ENCODE measurements around the gene SPARC. TPM values are rescaled to one million over a fixed set of nuclear protein-coding genes. Genes with fewer than 3 reads are reported as not detected.

SPARC gene
- total and polyA plus RNA-seq, 2 donors (not counting 1 experiment from before 2014, with no cell fraction given), result 0.45 TPM; not detected in 1

GRCh38 chr5:151656311-151656710, 30.4 kb downstream of the SPARC start:
- Histone ChIP-seq H3K79me2 (ENCODE audit: control insufficient read depth, insufficient read depth, low read length) (no peaks in the 10 kb centered on the region), H3K9ac (ENCODE audit: low read length) (no peak overlapping the region), H3K27me3 (replicated peaks in 1 of 4; ENCODE audit: control extremely low read depth in 1 of 4, control insufficient read depth in 3 of 4, insufficient read depth in 4 of 4, low read length in 3 of 4) (peaks cover 0 to 4% (median 0%) of the 10 kb centered on the region in 4 experiments), H3K4me1 (ENCODE audit: control insufficient read depth in 2 of 2, insufficient read depth in 2 of 2, low read length in 2 of 2) (peaks cover 0 to 3% of the 10 kb centered on the region in 2 donors), H3K36me3 (replicated peaks in 1 of 2; ENCODE audit: control extremely low read depth in 1 of 2, control insufficient read depth in 1 of 2, extremely low read depth in 1 of 2, insufficient read depth in 2 of 2, low read length in 1 of 2) (no peaks in the 10 kb centered on the region), H3K27ac (ENCODE audit: low read length in 2 of 2) (no peak overlapping the region), H3K9me3 (ENCODE audit: control extremely low read depth in 1 of 3, control insufficient read depth in 2 of 3, insufficient read depth in 1 of 3, low read length in 2 of 3) (no peaks in the 10 kb centered on the region), H3K4me2 (replicated peaks; ENCODE audit: low read depth, low read length, poor library complexity, severe bottlenecking) (no peak overlapping the region), H4K20me1 (ENCODE audit: control insufficient read depth, insufficient read depth, low read length, poor library complexity, severe bottlenecking) (no peaks in the 10 kb centered on the region), H3K4me3 (ENCODE audit: control extremely low read depth in 1 of 5, extremely low read depth in 1 of 5, insufficient read depth in 1 of 5, low read depth in 2 of 5, low read length in 4 of 5) (no peak overlapping the region), H2AFZ (ENCODE audit: insufficient read depth, low read depth, low read length, poor library complexity, severe bottlenecking) (no peak overlapping the region)
- intact Hi-C loops (cut with micrococcal nuclease), result no loop called here
- no peaks in the 10 kb centered on the region for H3K9me3 Mint-ChIP-seq (ENCODE audit: insufficient read depth)
- no CpG with 5 or more reads among the region's 4 CpGs for WGBS (ENCODE audit: insufficient coverage)
- TF ChIP-seq, protein P1, sequence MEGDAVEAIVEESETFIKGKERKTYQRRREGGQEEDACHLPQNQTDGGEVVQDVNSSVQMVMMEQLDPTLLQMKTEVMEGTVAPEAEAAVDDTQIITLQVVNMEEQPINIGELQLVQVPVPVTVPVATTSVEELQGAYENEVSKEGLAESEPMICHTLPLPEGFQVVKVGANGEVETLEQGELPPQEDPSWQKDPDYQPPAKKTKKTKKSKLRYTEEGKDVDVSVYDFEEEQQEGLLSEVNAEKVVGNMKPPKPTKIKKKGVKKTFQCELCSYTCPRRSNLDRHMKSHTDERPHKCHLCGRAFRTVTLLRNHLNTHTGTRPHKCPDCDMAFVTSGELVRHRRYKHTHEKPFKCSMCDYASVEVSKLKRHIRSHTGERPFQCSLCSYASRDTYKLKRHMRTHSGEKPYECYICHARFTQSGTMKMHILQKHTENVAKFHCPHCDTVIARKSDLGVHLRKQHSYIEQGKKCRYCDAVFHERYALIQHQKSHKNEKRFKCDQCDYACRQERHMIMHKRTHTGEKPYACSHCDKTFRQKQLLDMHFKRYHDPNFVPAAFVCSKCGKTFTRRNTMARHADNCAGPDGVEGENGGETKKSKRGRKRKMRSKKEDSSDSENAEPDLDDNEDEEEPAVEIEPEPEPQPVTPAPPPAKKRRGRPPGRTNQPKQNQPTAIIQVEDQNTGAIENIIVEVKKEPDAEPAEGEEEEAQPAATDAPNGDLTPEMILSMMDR (IDR thresholded peaks at IDR 0.05), result no peak
- TF ChIP-seq EZH2 (IDR thresholded peaks at IDR 0.05; ENCODE audit: borderline replicate concordance, insufficient read depth, low read depth, low read length, poor library complexity, severe bottlenecking), result no peak
- H3K4me3 Mint-ChIP-seq, result no peak overlapping the region
- ChIA-PET CTCF (interaction anchor here (0.7 to 6.1 kb wide), 3 partner anchors 10 to 292 kb away, joined by 4 to 156 read pairs (median 4); no protein-coding TSS in a partner anchor), POLR2A (no interaction called here)
- H3K4me1 Mint-ChIP-seq, result peaks cover 1% of the 10 kb centered on the region
- H3K27ac Mint-ChIP-seq, result no peak overlapping the region
- DNase-seq (no peak), ATAC-seq (ENCODE audit: low read depth) (no peak)
- H3K27me3 Mint-ChIP-seq, result peaks cover 4% of the 10 kb centered on the region

DNA sequence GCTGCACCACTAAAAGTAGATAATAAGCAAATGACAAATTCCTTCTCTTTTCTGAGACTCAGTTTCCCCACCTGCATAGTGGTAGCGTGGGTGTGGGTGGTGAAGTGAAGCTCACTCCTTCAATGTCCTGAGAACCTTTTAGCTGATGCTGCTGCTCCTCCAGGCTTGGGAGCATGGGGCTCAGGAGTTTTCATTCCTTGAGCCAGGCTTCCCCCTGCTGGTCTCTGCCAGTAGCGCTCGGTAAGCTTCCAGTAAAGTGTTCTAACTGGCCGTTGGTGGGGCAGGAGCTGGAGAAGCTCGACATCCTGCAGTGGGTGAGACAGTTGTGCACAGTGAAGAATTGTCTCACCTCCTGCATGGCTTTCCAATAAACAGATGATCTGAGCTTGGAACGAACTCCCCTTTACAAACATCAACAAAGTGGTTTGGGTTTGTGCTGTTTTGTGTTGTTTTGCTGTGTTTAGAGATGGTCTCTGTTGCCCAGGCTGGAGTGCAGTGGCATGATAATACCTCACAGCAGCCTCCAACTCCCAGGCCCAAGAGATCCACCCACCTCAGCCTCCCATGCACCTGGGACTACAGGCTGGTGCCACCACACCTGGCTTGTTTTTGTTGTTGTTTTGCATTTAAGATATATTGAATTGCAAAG, 34.6 kb downstream of the SPARC start:
- Histone ChIP-seq H3K4me1 (ENCODE audit: control insufficient read depth in 2 of 2, insufficient read depth in 2 of 2, low read length in 2 of 2) (no peaks in the 10 kb centered on the region), H3K4me3 (ENCODE audit: control extremely low read depth in 1 of 5, extremely low read depth in 1 of 5, insufficient read depth in 1 of 5, low read depth in 2 of 5, low read length in 4 of 5) (no peak overlapping the region), H3K79me2 (ENCODE audit: control insufficient read depth, insufficient read depth, low read length) (no peaks in the 10 kb centered on the region), H3K9me3 (ENCODE audit: control extremely low read depth in 1 of 3, control insufficient read depth in 2 of 3, insufficient read depth in 1 of 3, low read length in 2 of 3) (no peaks in the 10 kb centered on the region), H3K36me3 (replicated peaks in 1 of 2; ENCODE audit: control extremely low read depth in 1 of 2, control insufficient read depth in 1 of 2, extremely low read depth in 1 of 2, insufficient read depth in 2 of 2, low read length in 1 of 2) (no peaks in the 10 kb centered on the region), H3K9ac (ENCODE audit: low read length) (no peak overlapping the region), H4K20me1 (ENCODE audit: control insufficient read depth, insufficient read depth, low read length, poor library complexity, severe bottlenecking) (no peaks in the 10 kb centered on the region), H2AFZ (ENCODE audit: insufficient read depth, low read depth, low read length, poor library complexity, severe bottlenecking) (no peak overlapping the region), H3K4me2 (replicated peaks; ENCODE audit: low read depth, low read length, poor library complexity, severe bottlenecking) (no peak overlapping the region), H3K27ac (ENCODE audit: low read length in 2 of 2) (no peak overlapping the region), H3K27me3 (replicated peaks in 1 of 4; ENCODE audit: control extremely low read depth in 1 of 4, control insufficient read depth in 3 of 4, insufficient read depth in 4 of 4, low read length in 3 of 4) (peaks cover 0 to 3% (median 0%) of the 10 kb centered on the region in 4 experiments)
- Mint-ChIP-seq H3K4me3 (no peak overlapping the region), H3K27ac (no peak overlapping the region), H3K27me3 (peaks cover 4% of the 10 kb centered on the region), H3K4me1 (no peaks in the 10 kb centered on the region), H3K9me3 (ENCODE audit: insufficient read depth) (no peaks in the 10 kb centered on the region)
- 0% methylated on average over 2 of the region's 6 CpGs for WGBS (ENCODE audit: insufficient coverage)
- CTCF ChIA-PET, result interaction anchor here (0.7 to 3.7 kb wide), 44 partner anchors 8 to 851 kb away, joined by 3 to 59 read pairs (median 4); partner anchors contain the start of genes ATOX1, G3BP1 and SLC36A1
- TF ChIP-seq, protein P1 (IDR thresholded peaks at IDR 0.05), result peak; percentile 80
- no peak for TF ChIP-seq EZH2 (IDR thresholded peaks at IDR 0.05; ENCODE audit: borderline replicate concordance, insufficient read depth, low read depth, low read length, poor library complexity, severe bottlenecking)
- ATAC-seq (ENCODE audit: low read depth) (peak; percentile 97), DNase-seq (peak; percentile 77)
- intact Hi-C loops (cut with micrococcal nuclease), result loop anchor here (5.0 kb wide), 1 partner anchor 130 kb away; no protein-coding TSS in a partner anchor
- POLR2A ChIA-PET, result interaction anchor here (0.6 to 1.2 kb wide), 3 partner anchors 116 to 1219 kb away, joined by 3 to 5 read pairs (median 4); partner anchors contain the start of gene SLC36A1

Data from B cell (primary cell).